ENCODE results near the gene UTP4. TPM values are rescaled to one million over a fixed set of nuclear protein-coding genes. Genes with fewer than 3 reads are reported as not detected.

The UTP4 gene
- total and polyA plus RNA-seq, 2 of the 8 experiments (the other 6 are each of a cell fraction or from before 2014, with no cell fraction given) = 101 to 118 TPM

- no peak overlapping the region for H2AFZ ChIP-seq (ENCODE audit: low read length)
- H2BK12ac ChIP-seq (ENCODE audit: low read depth, low read length) = no peak overlapping the region
- no peak overlapping the region for H3K27ac ChIP-seq (ENCODE audit: low read depth, low read length)
- DNase-seq (ENCODE audit: low read depth in 1 of 2, low spot score in 2 of 2) (no peak), FAIRE-seq (no peak)
- no peaks in the 10 kb centered on the region for H3K79me1 ChIP-seq (ENCODE audit: low read depth, low read length)
- H4K8ac ChIP-seq (ENCODE audit: extremely low read depth, insufficient read depth, low read length) = no peak overlapping the region
- no peak overlapping the region for H2BK15ac ChIP-seq (ENCODE audit: low read length)
- H4K91ac ChIP-seq (replicated peaks; ENCODE audit: insufficient read length, low read length) = no peak overlapping the region
- H3K4me3 ChIP-seq (ENCODE audit: extremely low read depth in 1 of 4, insufficient read depth in 2 of 4, low read depth in 3 of 4, low read length in 4 of 4) = no peak overlapping the region
- no peak overlapping the region for H4K5ac ChIP-seq (ENCODE audit: insufficient read length, low read depth, low read length)
- no peaks in the 10 kb centered on the region for H4K20me1 ChIP-seq (replicated peaks in 1 of 2; ENCODE audit: control insufficient read depth in 1 of 2, insufficient read depth in 2 of 2, low read length in 2 of 2)
- ChIA-PET POLR2A (ENCODE audit: partially characterized antibody) (interaction anchor here (2.1 kb wide), 1 partner anchor 8 kb away, joined by 6 read pairs; no protein-coding TSS in a partner anchor), CTCF (ENCODE audit: partially characterized antibody) (interaction anchor here (2.6 kb wide), 1 partner anchor 30 kb away, joined by 6 read pairs; no protein-coding TSS in a partner anchor)
- no peak overlapping the region for H3K14ac ChIP-seq (ENCODE audit: insufficient read length)
- H2BK20ac ChIP-seq (ENCODE audit: low read length) = no peak overlapping the region
- no peak for TF ChIP-seq ZNF274 (IDR thresholded peaks at IDR 0.05; ENCODE audit: borderline replicate concordance, extremely low read depth, low read length)
- TF ChIP-seq YY1 (IDR thresholded peaks at IDR 0.05; ENCODE audit: low read depth, low read length) = no peak
- TF ChIP-seq JUND (IDR thresholded peaks at IDR 0.05; ENCODE audit: low read length) = no peak
- no peak for TF ChIP-seq SIRT6 (IDR thresholded peaks at IDR 0.05; ENCODE audit: low read length)
- TF ChIP-seq BCL11A (IDR thresholded peaks at IDR 0.05; ENCODE audit: low read depth in 2 of 2, low read length in 2 of 2) = no peak
- TF ChIP-seq EP300 (IDR thresholded peaks at IDR 0.05; ENCODE audit: borderline replicate concordance in 1 of 2, low read depth in 2 of 2, low read length in 2 of 2) = no peak
- H2BK5ac ChIP-seq (ENCODE audit: low read depth, low read length) = no peak overlapping the region
- H3K23me2 ChIP-seq (ENCODE audit: low read depth, low read length) = no peaks in the 10 kb centered on the region
- H3K4me2 ChIP-seq (ENCODE audit: insufficient read depth in 1 of 2, low read depth in 2 of 2, low read length in 2 of 2) = no peak overlapping the region
- no peak overlapping the region for H3K56ac ChIP-seq (replicated peaks; ENCODE audit: insufficient read length, low read depth, low read length)
- no peak overlapping the region for H3K9ac ChIP-seq (replicated peaks in 1 of 4; ENCODE audit: extremely low read depth in 1 of 4, low read depth in 3 of 4, low read length in 3 of 4)
- no peaks in the 10 kb centered on the region for H3K79me2 ChIP-seq (ENCODE audit: control insufficient read depth in 1 of 2, insufficient read depth in 2 of 2, low read length in 2 of 2)
- no peaks in the 10 kb centered on the region for H3K36me3 ChIP-seq (ENCODE audit: control insufficient read depth in 2 of 4, insufficient read depth in 4 of 4, low read length in 3 of 4)
- no peaks in the 10 kb centered on the region for H3K9me3 ChIP-seq (ENCODE audit: insufficient read depth in 2 of 2, low read depth in 1 of 2, low read length in 1 of 2)
- no peak overlapping the region for H2AK5ac ChIP-seq (ENCODE audit: low read depth, low read length)
- no peak overlapping the region for H3K4ac ChIP-seq (replicated peaks; ENCODE audit: insufficient read length, low read depth, low read length)
- no peak overlapping the region for H3K23ac ChIP-seq (ENCODE audit: insufficient read length)
- H3K27me3 ChIP-seq (replicated peaks in 1 of 4; ENCODE audit: control insufficient read depth in 3 of 4, extremely low read depth in 1 of 4, insufficient read depth in 3 of 4, low read length in 3 of 4) = no peaks in the 10 kb centered on the region
- H3K18ac ChIP-seq (ENCODE audit: extremely low read depth, low read length) = no peak overlapping the region
- H3K4me1 ChIP-seq (replicated peaks in 1 of 4; ENCODE audit: control insufficient read depth in 3 of 4, insufficient read depth in 4 of 4, low read length in 3 of 4) = no peaks in the 10 kb centered on the region
- H2BK120ac ChIP-seq (replicated peaks; ENCODE audit: low read depth, low read length) = no peak overlapping the region
Observed at GRCh38 chr16:69180011-69180338, 47.5 kb downstream of the UTP4 start.

Measured in H1 (cell line).